HG03439 (cell line): Measurements from ENCODE around the gene PAX5.

Experiments used
- ATAC-seq: cut with Tn5 transposase; IDR thresholded peaks from one replicate; pipeline ENCODE4 v1.9.1; 2021; ENCODE audit warnings: mild to moderate bottlenecking, moderate library complexity; ENCODE audit not compliant: unreplicated experiment

PAX5 gene

GRCh38 chr9:36988848-36989247 lies 45.2 kb downstream of the PAX5 start:
- ATAC-seq, result no peak

- ATAC-seq, result no peak
Measured at GRCh38 chr9:36987891-36988290, 46.2 kb downstream of the PAX5 start.

GRCh38 chr9:36987409-36987808 lies 46.7 kb downstream of the PAX5 start:
- no peak for ATAC-seq

DNA sequence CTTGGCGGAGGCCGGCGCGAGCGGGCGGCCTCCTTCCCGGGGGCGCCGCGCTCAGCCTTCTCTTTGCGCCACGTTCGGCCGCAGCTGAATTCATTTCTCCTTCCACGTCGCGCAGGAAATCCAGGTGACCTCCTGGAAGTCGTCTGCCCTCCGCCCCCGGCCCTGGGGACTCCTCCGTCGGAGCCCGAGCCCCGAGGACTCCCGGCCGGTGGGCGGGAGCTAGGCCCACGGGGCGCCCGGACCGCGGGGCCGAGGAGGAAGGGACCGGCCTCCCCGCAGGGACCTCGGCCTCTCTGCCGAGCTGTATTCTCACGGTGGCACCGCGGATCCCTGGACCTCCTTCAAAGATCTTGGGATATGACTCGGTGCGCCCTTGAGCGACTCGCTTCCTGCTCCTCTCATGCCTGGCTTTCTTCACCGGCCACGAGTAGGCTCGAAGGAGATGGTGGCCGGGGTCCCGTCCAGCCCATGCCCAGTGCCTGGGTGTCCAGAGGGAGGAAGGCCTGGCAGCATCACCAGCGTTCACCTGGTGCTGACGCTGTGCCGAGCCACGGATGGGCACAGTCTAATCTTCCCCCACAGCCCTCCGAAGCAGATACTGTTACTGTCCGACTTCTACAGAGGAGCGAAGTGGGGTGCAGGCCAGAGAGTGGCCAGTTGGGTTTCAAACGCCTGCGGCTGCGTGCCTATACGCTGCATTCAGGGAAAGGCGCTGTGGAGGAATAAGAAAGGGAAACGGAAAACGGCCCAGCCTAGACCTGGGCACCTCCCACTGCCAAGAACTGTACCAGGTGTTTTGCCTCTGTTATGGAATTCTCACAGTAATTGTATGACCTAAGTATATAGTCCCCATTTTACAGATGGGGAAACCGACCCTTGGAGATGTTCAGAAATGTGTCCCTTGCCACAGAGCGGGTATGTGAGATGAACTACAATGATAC lies 47.3 kb downstream of the PAX5 start:
- no peak for ATAC-seq

DNA sequence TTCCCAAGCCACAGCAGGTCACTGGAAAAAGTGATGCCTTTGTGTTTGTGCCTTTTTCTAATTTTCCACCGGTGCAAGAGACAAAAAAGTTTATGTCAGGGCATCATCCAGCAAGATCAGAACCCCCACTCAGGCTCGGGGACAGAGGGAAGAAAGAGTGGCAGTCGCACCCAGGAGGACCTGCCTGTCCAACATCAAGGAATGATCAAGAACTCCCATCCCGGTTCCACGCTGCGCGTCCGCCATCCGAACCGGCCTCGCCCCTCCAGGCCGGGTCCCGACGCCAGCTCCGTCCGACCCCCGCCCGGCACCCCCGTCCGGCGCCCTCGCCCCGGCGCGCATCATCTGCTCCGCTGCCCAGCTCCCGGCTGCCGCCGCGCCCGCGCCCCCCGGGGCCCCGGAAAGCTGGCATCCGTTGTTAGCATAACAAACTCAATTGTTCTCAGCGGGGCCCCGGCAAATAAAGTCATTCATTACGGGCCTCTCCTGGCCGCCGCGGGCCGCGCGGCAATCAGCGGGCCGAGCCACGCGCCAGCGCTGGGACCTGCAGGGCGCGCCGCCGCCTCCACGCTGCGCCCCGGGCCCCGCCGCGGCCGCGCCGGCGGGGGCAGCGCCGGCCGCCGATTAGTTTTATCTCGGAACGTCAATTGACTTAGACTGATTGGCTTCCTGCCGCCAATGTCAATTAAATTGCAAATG lies 48.1 kb downstream of the PAX5 start:
- ATAC-seq, result no peak

GRCh38 chr9:36985061-36985768 lies 48.9 kb downstream of the PAX5 start:
- ATAC-seq, result no peak

GRCh38 chr9:36980148-36980974 lies 53.7 kb downstream of the PAX5 start:
- no peak for ATAC-seq

GRCh38 chr9:36976371-36977030 lies 57.6 kb downstream of the PAX5 start:
- no peak for ATAC-seq

DNA sequence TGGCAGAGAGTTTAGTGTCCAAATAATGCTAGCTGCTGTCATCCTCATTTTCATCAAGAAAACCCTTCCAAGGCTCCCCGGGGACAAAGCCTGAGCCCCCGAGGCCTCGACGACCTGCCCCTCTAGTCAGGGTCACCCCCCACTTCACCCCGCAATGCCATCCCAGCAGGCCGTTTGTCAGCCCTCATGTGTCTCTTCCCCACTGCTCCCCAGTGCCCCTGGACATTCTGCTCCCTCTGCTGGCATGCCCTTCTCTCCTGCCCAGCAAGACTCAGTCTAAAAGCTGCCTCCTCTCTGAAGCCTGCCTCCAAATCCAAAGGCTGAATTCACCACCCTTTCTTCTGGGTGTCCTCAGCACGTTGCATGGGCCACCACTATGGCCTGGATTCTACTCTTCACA lies 59.3 kb downstream of the PAX5 start:
- no peak for ATAC-seq

- ATAC-seq, result no peak
Measured at GRCh38 chr9:36971935-36972488, 62.1 kb downstream of the PAX5 start.

DNA sequence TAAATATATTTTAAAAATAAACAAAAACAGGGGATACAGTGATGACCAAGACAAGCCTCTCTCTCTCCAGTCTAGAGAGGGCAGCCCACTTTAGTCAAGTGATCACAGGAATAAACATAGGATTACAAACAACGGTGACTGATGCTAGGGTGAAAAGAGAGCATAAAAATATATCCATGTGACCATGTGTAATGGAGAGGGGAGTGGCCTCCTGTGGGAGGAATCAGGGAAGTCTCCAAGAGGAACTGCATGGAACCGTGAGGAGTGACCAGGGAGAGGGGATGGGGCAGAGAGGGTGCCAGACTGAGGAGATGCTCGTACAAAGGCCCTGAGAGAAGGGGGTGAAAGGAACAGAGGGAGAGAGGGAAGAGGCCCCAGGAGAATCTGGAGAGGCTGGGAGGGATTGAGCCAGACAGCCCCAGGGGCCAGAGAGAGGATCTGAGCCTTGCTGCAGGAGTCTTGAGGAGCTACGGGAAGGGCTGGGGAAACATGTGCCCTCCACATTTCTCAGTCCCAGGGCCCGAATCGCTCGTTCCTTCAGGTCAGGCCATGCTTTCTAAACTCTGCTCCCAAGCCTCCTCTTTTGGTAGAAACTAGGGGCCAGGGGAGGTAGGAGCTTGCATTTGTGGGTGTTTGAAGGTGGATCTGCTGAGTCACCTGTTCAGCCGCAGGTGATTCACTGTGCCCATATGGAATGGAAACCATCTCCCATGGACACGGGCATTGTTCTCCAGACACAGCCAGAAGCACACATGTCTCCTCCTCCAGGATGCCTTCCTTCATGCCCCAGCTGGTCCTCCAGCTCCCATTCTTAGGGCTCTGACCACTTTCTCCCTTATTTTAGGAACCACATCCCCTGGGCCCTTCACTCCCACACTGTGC lies 63.8 kb downstream of the PAX5 start:
- ATAC-seq, result no peak

DNA sequence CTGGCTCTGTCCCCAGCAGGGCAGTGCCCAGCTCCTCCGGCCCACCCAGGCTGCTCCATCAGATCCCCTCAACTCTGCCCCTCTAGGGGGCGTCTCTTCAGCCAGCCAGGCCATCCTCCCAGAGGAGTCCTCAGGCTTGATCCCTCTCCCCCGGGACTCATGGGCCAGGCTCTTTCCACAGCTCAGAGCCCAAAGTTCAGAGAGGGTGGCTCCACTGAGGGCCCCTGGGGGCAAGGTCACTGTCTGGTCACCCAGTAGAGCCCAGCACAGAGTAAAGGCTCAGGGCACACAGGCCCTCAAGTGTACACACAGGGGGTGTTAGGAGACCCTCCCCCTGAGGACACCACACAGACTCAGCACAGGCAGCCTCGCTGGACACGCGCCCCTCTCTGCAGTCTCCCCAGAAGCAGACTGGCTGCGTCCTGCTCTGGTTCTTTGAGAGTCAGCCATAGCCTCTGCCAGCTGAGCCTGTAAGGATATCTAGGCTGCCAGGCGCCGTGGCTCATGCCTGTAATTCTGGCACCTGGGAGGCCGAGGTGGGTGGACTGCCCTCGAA lies 64.8 kb downstream of the PAX5 start:
- no peak for ATAC-seq

- no peak for ATAC-seq
Measured at GRCh38 chr9:36968574-36969215, 65.4 kb downstream of the PAX5 start.

DNA sequence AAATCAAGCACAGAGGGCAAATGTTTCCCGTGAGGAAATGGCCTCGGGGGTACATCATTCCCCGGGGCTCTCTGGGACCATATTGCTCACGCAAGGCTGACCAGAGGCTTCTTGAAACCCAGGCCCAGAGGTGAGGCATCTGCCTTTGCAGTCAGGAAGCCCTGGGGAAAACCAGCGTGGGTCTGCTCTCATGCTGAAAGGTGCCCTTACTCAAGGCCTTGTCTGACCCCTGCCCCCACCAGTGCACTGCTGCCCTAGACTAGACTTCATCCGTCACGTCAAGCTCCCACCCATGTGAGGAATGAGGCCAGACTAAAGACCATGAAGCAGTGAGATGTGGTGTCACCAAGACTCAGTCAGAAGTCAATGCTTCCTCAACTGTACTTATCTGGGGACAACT lies 66.1 kb downstream of the PAX5 start:
- ATAC-seq, result no peak

DNA sequence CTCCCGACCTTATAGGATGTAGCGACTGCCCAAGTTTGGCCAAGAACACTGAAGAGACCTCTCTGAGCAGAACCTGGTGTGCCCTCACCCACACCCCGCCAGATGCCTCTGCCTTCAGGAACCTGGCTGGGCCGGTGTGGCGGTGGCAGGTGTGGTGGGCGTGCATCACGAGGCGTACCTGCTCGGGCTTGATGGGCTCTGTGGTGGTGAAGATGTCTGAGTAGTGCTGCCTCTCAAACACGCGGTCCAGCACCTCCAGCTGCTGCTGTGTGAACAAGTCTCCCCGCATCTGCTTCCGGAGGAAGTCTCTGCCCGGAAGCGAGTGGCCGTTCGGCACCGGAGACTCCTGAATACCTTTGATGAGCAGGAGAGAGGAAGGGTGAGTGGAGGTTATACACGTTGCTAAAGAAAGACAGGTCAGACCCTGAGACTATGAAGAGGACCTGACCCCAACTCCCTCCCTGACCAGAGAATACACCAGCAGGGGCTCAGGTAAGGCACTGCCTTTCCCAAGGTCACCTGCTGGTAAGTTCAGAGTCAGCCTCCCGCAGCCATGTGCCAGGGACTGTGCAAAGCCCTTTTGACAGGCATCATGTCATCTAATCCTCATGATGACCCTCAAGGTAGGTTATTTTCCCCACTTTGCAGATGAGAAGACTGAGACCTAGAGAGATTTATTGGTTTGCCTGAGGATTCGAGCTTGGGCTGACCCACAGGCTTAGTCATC lies 67.5 kb downstream of the PAX5 start:
- ATAC-seq, result no peak

DNA sequence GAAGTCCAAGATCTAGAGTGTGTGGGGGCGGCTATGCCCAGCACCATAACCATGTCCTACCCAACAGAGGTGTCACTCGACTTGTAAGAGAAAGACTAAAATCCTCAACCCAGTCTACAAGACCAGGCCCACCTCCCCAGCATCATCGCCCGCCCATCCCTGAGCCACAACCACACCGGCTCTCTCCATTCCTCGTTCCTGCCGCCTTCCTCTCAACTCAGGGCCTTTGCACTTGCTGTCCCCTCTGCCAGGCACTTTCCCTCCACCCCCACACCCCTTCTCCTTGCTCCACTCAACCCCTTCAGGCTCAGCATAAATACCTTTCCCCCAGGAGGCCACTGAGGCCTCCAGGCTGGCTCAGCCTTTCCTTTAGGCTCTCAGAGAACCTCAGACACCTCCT lies 69.3 kb downstream of the PAX5 start:
- ATAC-seq, result no peak

- no peak for ATAC-seq
Measured at GRCh38 chr9:36963346-36963745, 70.7 kb downstream of the PAX5 start.
